BJ (cell line): ENCODE measurements around the gene KCNIP1. TPM values are rescaled to one million over a fixed set of nuclear protein-coding genes. Genes with fewer than 3 reads are reported as not detected.

ENCODE experiments used
- CTCF ChIA-PET: fragments of 350-600 bp; formaldehyde crosslinking; extraction: SDS; loops from one replicate; lab custom pipeline; 2021; ENCODE audit warnings: antibody characterized with exemption, inconsistent platforms; lab: Yijun Ruan, JAX
- POLR2A ChIA-PET: fragments of 300-600 bp; sonication (Branson Sonifier 250); formaldehyde crosslinking; extraction: SDS; loops from one replicate; lab custom pipeline; 2021; ENCODE audit warnings: antibody characterized with exemption; lab: Charles Lee
- DNase-seq: peaks from one replicate; pipeline ENCODE4 v3.0.0-alpha.2; 2011; ENCODE audit warnings: low read depth
- H3K27me3 ChIP-seq: 2 replicates; pipeline ENCODE4 v1.6.0; 2011; ENCODE audit warnings: low read length; ENCODE audit not compliant: control insufficient read depth, insufficient read depth
- H3K36me3 ChIP-seq: 2 replicates; pipeline ENCODE4 v1.5.1; 2011; ENCODE audit warnings: low read length; ENCODE audit not compliant: control insufficient read depth, insufficient read depth
- H3K4me3 ChIP-seq: 2 replicates; pipeline ENCODE4 v1.5.1; 2011; ENCODE audit warnings: low read depth, mild to moderate bottlenecking, control low read depth, low read length
- polyA plus RNA-seq: library from polyadenylated mRNA; depleted of rRNA; stranded (reverse); fragments of >200 nt; gene quantifications from 2 replicates; pipeline ENCODE4 v1.2.3, GENCODE V29; 2011
- TF ChIP-seq, protein P1 (sequence below): IDR thresholded peaks from 2 replicates; pipeline ENCODE4 v1.5.1; 2011; ENCODE audit warnings: low read depth, mild to moderate bottlenecking, control low read depth, inconsistent platforms, low read length, moderate library complexity; ENCODE audit not compliant: insufficient read depth

KCNIP1 gene
- polyA plus RNA-seq, 1 experiment: not detected

DNA sequence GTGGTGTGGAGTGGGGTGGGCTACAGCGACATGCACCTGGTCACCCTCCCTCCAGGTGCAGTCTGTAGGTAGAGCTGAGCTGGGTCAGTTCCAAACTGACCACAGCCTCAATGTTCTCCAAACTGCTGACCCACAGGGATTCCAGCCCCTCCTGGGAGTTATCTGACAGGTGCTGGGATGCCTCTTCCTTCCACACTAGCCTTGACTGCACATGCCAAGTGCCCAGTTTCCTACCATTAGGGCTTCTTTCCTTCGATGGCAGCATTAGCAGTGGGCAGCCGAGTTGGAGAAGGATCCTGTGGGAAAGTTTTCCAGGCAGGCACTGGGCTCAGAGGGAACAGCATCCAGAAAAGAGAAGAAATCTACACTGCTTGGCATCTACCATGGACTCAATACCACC, 215.7 kb downstream of the KCNIP1 start:
- Histone ChIP-seq H3K27me3 (no peaks in the 10 kb centered on the region; the same call in none of the 2 replicates), H3K36me3 (no peaks in the 10 kb centered on the region), H3K4me3 (no peak overlapping the region)
- ChIA-PET CTCF (no interaction called here), POLR2A (no interaction called here)
- TF ChIP-seq, protein P1, sequence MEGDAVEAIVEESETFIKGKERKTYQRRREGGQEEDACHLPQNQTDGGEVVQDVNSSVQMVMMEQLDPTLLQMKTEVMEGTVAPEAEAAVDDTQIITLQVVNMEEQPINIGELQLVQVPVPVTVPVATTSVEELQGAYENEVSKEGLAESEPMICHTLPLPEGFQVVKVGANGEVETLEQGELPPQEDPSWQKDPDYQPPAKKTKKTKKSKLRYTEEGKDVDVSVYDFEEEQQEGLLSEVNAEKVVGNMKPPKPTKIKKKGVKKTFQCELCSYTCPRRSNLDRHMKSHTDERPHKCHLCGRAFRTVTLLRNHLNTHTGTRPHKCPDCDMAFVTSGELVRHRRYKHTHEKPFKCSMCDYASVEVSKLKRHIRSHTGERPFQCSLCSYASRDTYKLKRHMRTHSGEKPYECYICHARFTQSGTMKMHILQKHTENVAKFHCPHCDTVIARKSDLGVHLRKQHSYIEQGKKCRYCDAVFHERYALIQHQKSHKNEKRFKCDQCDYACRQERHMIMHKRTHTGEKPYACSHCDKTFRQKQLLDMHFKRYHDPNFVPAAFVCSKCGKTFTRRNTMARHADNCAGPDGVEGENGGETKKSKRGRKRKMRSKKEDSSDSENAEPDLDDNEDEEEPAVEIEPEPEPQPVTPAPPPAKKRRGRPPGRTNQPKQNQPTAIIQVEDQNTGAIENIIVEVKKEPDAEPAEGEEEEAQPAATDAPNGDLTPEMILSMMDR: no peak
- DNase-seq: no peak

DNA sequence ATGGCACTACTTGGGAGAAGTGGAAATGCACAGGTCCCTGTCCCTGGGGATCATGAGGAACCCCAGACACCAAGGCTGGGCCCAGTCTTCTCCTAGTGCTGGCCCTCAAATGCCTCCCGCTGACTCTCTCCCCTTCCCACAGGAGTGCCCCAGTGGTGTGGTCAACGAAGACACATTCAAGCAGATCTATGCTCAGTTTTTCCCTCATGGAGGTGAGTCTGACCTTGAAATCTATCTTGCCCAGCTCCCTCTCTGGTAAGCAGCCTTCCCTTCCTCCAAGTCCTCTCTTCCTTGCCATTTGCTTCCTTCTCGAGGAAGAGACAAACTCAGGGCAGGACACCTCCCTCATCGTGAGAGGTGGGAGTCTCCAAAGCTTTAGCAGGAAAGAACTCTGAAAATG, 216.4 kb downstream of the KCNIP1 start:
- TF ChIP-seq, protein P1: no peak
- Histone ChIP-seq H3K4me3 (no peak overlapping the region), H3K36me3 (no peaks in the 10 kb centered on the region), H3K27me3 (no peaks in the 10 kb centered on the region; the same call in none of the 2 replicates)
- ChIA-PET CTCF (no interaction called here), POLR2A (no interaction called here)
- DNase-seq: no peak

DNA sequence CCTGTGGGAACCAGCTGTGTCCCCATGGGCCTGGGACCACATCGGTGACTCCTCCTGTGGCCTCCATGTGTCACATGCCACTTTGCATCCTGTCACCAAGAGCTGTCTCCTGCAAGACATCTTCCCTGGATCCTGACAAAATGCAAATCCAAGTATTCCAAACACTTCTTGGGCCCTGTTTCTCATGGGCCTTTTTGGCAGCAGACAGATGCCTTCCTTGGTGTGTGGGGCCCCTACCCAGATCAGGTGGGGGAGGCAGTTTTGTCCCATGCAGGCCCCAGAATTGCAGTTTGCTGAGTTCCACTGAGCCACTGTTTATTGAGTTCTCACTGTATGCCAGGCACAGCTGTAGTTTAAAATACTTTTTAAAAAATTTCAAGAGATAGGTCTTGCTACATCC, 217.2 kb downstream of the KCNIP1 start:
- ChIA-PET CTCF (no interaction called here), POLR2A (no interaction called here)
- no peak for DNase-seq
- Histone ChIP-seq H3K27me3 (no peaks in the 10 kb centered on the region; the same call in none of the 2 replicates), H3K36me3 (no peaks in the 10 kb centered on the region), H3K4me3 (no peak overlapping the region)
- TF ChIP-seq, protein P1: no peak

DNA sequence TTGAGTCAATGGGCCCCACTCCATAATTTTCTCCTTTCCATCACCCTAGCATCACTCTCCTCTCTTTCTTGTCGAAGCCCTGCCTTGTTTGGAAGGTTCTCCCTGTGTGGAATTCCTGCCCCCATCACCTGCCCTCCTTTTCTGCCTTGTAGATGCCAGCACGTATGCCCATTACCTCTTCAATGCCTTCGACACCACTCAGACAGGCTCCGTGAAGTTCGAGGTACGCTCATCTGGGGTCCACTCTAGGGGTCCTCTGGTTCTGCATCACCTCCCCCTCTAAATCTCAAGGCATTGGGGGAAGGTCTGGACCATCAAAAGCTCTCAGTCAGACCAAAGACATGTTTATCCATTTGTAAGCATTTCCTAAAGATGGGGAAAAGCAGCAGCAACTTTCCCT, 217.9 kb downstream of the KCNIP1 start:
- TF ChIP-seq, protein P1: no peak
- H3K36me3 ChIP-seq: no peaks in the 10 kb centered on the region
- no peaks in the 10 kb centered on the region; the same call in none of the 2 replicates for H3K27me3 ChIP-seq
- ChIA-PET POLR2A (no interaction called here), CTCF (no interaction called here)
- H3K4me3 ChIP-seq: no peak overlapping the region
- DNase-seq: no peak

DNA sequence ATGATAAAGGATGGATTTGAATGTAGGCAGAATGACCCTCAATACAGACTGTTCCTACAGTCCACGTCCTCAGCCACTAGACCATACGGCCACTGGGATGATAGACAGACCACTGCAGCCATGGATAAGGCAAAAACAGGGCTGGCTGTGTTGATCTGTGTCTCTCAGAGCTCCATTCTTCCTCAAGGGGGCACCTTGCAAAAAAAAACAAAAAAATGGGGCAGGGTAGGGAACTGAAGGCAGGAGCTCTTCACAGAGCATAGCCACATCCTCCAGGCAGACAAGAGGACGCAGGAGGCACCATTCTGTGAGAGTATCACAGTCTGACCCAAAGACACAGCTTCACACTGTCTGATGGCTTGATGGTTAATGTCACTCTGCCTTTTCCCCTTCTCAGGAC, 218.5 kb downstream of the KCNIP1 start:
- CTCF ChIA-PET: no interaction called here

More for the DNA sequence above, 218.5 kb downstream of the KCNIP1 start:
- H3K27me3 ChIP-seq: no peaks in the 10 kb centered on the region; the same call in none of the 2 replicates
- no peak overlapping the region for H3K4me3 ChIP-seq
- DNase-seq: no peak
- POLR2A ChIA-PET: no interaction called here
- TF ChIP-seq, protein P1: no peak
- no peaks in the 10 kb centered on the region for H3K36me3 ChIP-seq
